NCI-H146 treated with DMSO at 0.1 percent for 48 hours (cell line): ENCODE results near the gene ADAM21.
"Not testable (repeated sequence)": the region's sequence is repeated elsewhere in the genome, so short reads cannot be mapped to it uniquely, and the experiment has no call there.

ENCODE experiments used
- DNase-seq: peaks from one replicate; lab custom pipeline; 2025; ENCODE audit not compliant: unreplicated experiment; lab: John Stamatoyannopoulos, UW

ADAM21 gene

GRCh38 chr14:70475459-70475858, 23.5 kb downstream of the ADAM21 start:
- not testable (repeated sequence) for DNase-seq

GRCh38 chr14:70477356-70478105, 25.6 kb downstream of the ADAM21 start:
- DNase-seq, result not testable (repeated sequence)

GRCh38 chr14:70489579-70490200, 37.7 kb downstream of the ADAM21 start:
- DNase-seq, result no peak

GRCh38 chr14:70498191-70498590, 46.2 kb downstream of the ADAM21 start:
- DNase-seq, result no peak
